Naive thymus-derived CD4-positive, alpha-beta T cell (primary cell): ENCODE data around the gene UBTD2. TPM values are rescaled to one million over a fixed set of nuclear protein-coding genes. Genes with fewer than 3 reads are reported as not detected.
"Not testable (repeated sequence)": the region's sequence is repeated elsewhere in the genome, so short reads cannot be mapped to it uniquely, and the experiment has no call there.

Experiments
- ATAC-seq: fragments of 150-1000 bp; cut with Tn5 transposase; 2 replicates; pipeline ENCODE4 v1.10.0; 2021; ENCODE audit warnings: mild to moderate bottlenecking, moderate library complexity
- CTCF ChIA-PET: fragments of 350-600 bp; sonication (Branson Sonifier 250); formaldehyde crosslinking; loops from one replicate; lab custom pipeline; 2021; ENCODE audit warnings: antibody characterized with exemption; lab: Charles Lee
- POLR2A ChIA-PET: fragments of 350-600 bp; sonication (Branson Sonifier 250); formaldehyde crosslinking; loops from one replicate; lab custom pipeline; 2021; ENCODE audit warnings: antibody characterized with exemption, inconsistent platforms; lab: Charles Lee
- DNase-seq, 9 donors: peaks; one replicate each; pipeline versions ENCODE4 v3.0.0 to v3.0.0-alpha.2; 2020 to 2022; ENCODE audit warnings: mixed read lengths in 1 of 9
- H3K27ac ChIP-seq: one replicate; pipeline ENCODE4 v1.7.0; 2013; ENCODE audit warnings: mild to moderate bottlenecking, low read depth, low read length, moderate library complexity
- H3K27me3 ChIP-seq, 2 donors: one replicate each; pipeline ENCODE4 v1.7.0; 2013; ENCODE audit warnings: low read length in 2 of 2, mild to moderate bottlenecking in 2 of 2, moderate library complexity in 2 of 2; ENCODE audit not compliant: control insufficient read depth in 2 of 2, insufficient read depth in 2 of 2
- H3K36me3 ChIP-seq, 3 experiments: 1 replicate in 2 of 3; 2 replicates in 1 of 3; pipeline ENCODE4 v1.7.0; 2013; ENCODE audit warnings: low read length in 3 of 3, mild to moderate bottlenecking in 3 of 3, moderate library complexity in 1 of 3; ENCODE audit not compliant: insufficient read depth in 3 of 3, control insufficient read depth in 2 of 3
- H3K4me1 ChIP-seq, 2 donors: one replicate each; pipeline ENCODE4 v1.7.0; 2013; ENCODE audit warnings: low read length in 2 of 2, mild to moderate bottlenecking in 2 of 2, moderate library complexity in 1 of 2; ENCODE audit not compliant: control insufficient read depth in 2 of 2, insufficient read depth in 2 of 2
- H3K4me3 ChIP-seq: 2 replicates; pipeline ENCODE4 v1.7.0; 2013; ENCODE audit warnings: mild to moderate bottlenecking, low read length
- H3K9me3 ChIP-seq, 3 experiments: 1 replicate in 2 of 3; 2 replicates in 1 of 3; pipeline ENCODE4 v1.7.0; 2013; ENCODE audit warnings: low read length in 3 of 3; ENCODE audit not compliant: control insufficient read depth in 2 of 3
- H3K27ac Mint-ChIP-seq, 9 donors: one replicate each; pipeline ENCODE4 v1.8.0; 2020 to 2022; ENCODE audit warnings: mixed read lengths in 9 of 9, mild to moderate bottlenecking in 8 of 9, moderate library complexity in 5 of 9, inconsistent platforms in 2 of 9
- H3K27me3 Mint-ChIP-seq, 5 donors: one replicate each; pipeline ENCODE4 v1.8.0; 2021 to 2022; ENCODE audit warnings: mixed read lengths in 5 of 5, mild to moderate bottlenecking in 1 of 5
- H3K36me3 Mint-ChIP-seq, 5 donors: one replicate each; pipeline ENCODE4 v1.8.0; 2020 to 2022; ENCODE audit warnings: mixed read lengths in 5 of 5, mild to moderate bottlenecking in 3 of 5, inconsistent platforms in 1 of 5
- H3K4me1 Mint-ChIP-seq, 7 donors: one replicate each; pipeline ENCODE4 v1.8.0; 2020 to 2022; ENCODE audit warnings: mixed read lengths in 7 of 7, mild to moderate bottlenecking in 3 of 7, inconsistent platforms in 1 of 7
- H3K4me3 Mint-ChIP-seq, 10 donors: one replicate each; pipeline ENCODE4 v1.8.0; 2020 to 2022; ENCODE audit warnings: mild to moderate bottlenecking in 10 of 10, mixed read lengths in 10 of 10, moderate library complexity in 6 of 10, inconsistent platforms in 2 of 10
- H3K9me3 Mint-ChIP-seq, 11 donors: one replicate each; pipeline ENCODE4 v1.8.0; 2020 to 2022; ENCODE audit warnings: mixed read lengths in 11 of 11, mild to moderate bottlenecking in 4 of 11, inconsistent platforms in 1 of 11, moderate library complexity in 1 of 11
- intact Hi-C, 2 donors: fragments of 100-400 bp; cut with micrococcal nuclease; formaldehyde crosslinking; loops; one replicate each; pipeline ENCODE4 v1.15.1; 2023
- polyA plus RNA-seq, 2 donors: library from polyadenylated mRNA; unstranded; fragments of 300-500 nt; fragmentation: Illumina TruSeq; gene quantifications; one replicate each; pipeline ENCODE4 v1.2.3, GENCODE V29; 2021
- total RNA-seq, 6 experiments: library from RNA in 5 of 6; stranded (reverse) in 5 of 6; gene quantifications; 1 replicate in 5 of 6; 2 replicates in 1 of 6; pipeline ENCODE4 v1.2.3 and lab custom pipeline; 2021 to 2026

UBTD2 gene
- total and polyA plus RNA-seq, 7 experiments from 2014 or later, result 2.3 to 8.3 (median 4.0) TPM

DNA sequence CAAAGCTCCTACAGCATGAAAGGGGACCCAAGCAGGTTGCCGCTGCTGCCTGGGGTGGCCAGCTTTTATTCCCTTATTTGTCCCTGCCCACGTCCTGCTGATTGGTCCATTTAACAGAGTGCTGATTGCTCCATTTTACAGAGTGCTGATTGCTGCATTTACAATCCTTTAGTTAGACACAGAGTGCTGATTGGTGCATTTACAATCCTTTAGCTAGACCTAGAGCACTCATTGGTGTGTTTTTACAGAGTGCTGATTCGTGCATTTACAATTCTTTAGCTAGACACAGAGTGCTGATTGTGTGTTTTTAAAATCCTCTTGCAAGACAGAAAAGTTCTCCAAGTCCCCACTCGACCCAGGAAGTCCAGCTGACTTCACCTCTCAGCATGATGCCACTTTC, 85.8 kb downstream of the UBTD2 start:
- H3K27ac Mint-ChIP-seq, H3K27ac ChIP-seq, H3K27me3 ChIP-seq, H3K4me3 Mint-ChIP-seq, H3K9me3 Mint-ChIP-seq, intact Hi-C loops, H3K36me3 ChIP-seq, ATAC-seq, H3K4me1 Mint-ChIP-seq, H3K4me1 ChIP-seq, DNase-seq, H3K36me3 Mint-ChIP-seq, H3K9me3 ChIP-seq, H3K4me3 ChIP-seq, POLR2A ChIA-PET: not testable (repeated sequence)
- H3K27me3 Mint-ChIP-seq, result peaks cover 0 to 24% (median 5%) of the 10 kb centered on the region in 5 donors
- CTCF ChIA-PET, result interaction anchor here (0.7 kb wide), 1 partner anchor 13 kb away, joined by 4 read pairs; no protein-coding TSS in a partner anchor

GRCh38 chr5:172194985-172195774, 88.4 kb downstream of the UBTD2 start:
- Histone ChIP-seq H3K27ac (no peak overlapping the region), H3K4me3 (no peak overlapping the region), H3K36me3 (no peaks in the 10 kb centered on the region), H3K9me3 (no peaks in the 10 kb centered on the region), H3K4me1 (no peaks in the 10 kb centered on the region), H3K27me3 (no peaks in the 10 kb centered on the region)
- H3K27me3 Mint-ChIP-seq, result peaks cover 0 to 22% (median 5%) of the 10 kb centered on the region in 5 donors
- no peak for ATAC-seq
- ChIA-PET CTCF (interaction anchor here (0.6 to 0.7 kb wide), 2 partner anchors 24 to 189 kb away, joined by 6 to 8 read pairs; no protein-coding TSS in a partner anchor), POLR2A (interaction anchor here (0.7 to 1.1 kb wide), 2 partner anchors 11 to 21 kb away, joined by 4 read pairs; no protein-coding TSS in a partner anchor)
- H3K4me1 Mint-ChIP-seq, result peaks cover 0 to 4% (median 0%) of the 10 kb centered on the region in 7 donors
- H3K36me3 Mint-ChIP-seq, result no peaks in the 10 kb centered on the region
- no peak for DNase-seq
- peaks cover 0 to 2% (median 0%) of the 10 kb centered on the region in 11 donors for H3K9me3 Mint-ChIP-seq
- no peak overlapping the region for H3K4me3 Mint-ChIP-seq
- no peak overlapping the region for H3K27ac Mint-ChIP-seq
- intact Hi-C loops, result no loop called here

GRCh38 chr5:172193872-172194271, 89.7 kb downstream of the UBTD2 start, which contains the start of gene EFCAB9:
EFCAB9 (plus strand) TSS chr5:172194172; CDS start chr5:172194173, 1 bp downstream.
- CTCF ChIA-PET, result interaction anchor here (0.8 kb wide), 1 partner anchor 88 kb away, joined by 3 read pairs; no protein-coding TSS in a partner anchor
- H3K9me3 ChIP-seq, result no peaks in the 10 kb centered on the region
- no peak within 1 kb of the TSS for H3K27ac ChIP-seq
- no peak within 1 kb of the TSS for H3K4me3 ChIP-seq
- H3K4me1 Mint-ChIP-seq, result peaks cover 0 to 9% (median 0%) of the 10 kb centered on the region in 7 donors
- no peaks in the 10 kb centered on the region for H3K36me3 ChIP-seq
- peaks cover 0 to 5% (median 0%) of the 10 kb centered on the region in 11 donors for H3K9me3 Mint-ChIP-seq
- intact Hi-C loops, result no loop called here
- no peaks in the 10 kb centered on the region for H3K27me3 ChIP-seq
- no peaks in the 10 kb centered on the region for H3K36me3 Mint-ChIP-seq
- H3K27ac Mint-ChIP-seq, result no peak within 1 kb of the TSS
- H3K27me3 Mint-ChIP-seq, result peaks cover 0 to 25% (median 1%) of the 10 kb centered on the region in 5 donors
- no peak for ATAC-seq
- DNase-seq, result no peak
- H3K4me3 Mint-ChIP-seq, result no peak within 1 kb of the TSS
- POLR2A ChIA-PET, result interaction anchor here (0.7 kb wide), 1 partner anchor 127 kb away, joined by 3 read pairs; no protein-coding TSS in a partner anchor
- no peaks in the 10 kb centered on the region for H3K4me1 ChIP-seq

- Histone ChIP-seq H3K4me1 (no peaks in the 10 kb centered on the region), H3K27ac (no peak overlapping the region), H3K4me3 (no peak overlapping the region), H3K27me3 (no peaks in the 10 kb centered on the region), H3K9me3 (no peaks in the 10 kb centered on the region), H3K36me3 (peaks cover 0 to 9% (median 0%) of the 10 kb centered on the region in 3 experiments)
- intact Hi-C loops, result loop anchor here (2.0 to 10.0 kb wide), 10 partner anchors 39 to 1857 kb away; partner anchors contain the start of genes BNIP1 (in 1 of the 2), CPEB4 (in 1 of the 2), FBXW11 (in 1 of the 2) and NPM1 (in 1 of the 2)
- H3K27me3 Mint-ChIP-seq, result peaks cover 0 to 11% (median 0%) of the 10 kb centered on the region in 5 donors
- H3K27ac Mint-ChIP-seq, result peak overlapping the region in 1 of 9 donors; percentile 40
- ChIA-PET CTCF (interaction anchor here (0.5 to 5.9 kb wide), 12 partner anchors 15 to 278 kb away, joined by 3 to 113 read pairs (median 4); no protein-coding TSS in a partner anchor), POLR2A (interaction anchor here (0.6 to 9.8 kb wide), 6 partner anchors 10 to 183 kb away, joined by 3 to 562 read pairs (median 30); partner anchors contain the start of gene FBXW11)
- DNase-seq, result no peak
- ATAC-seq, result no peak
- no peak overlapping the region for H3K4me3 Mint-ChIP-seq
- H3K9me3 Mint-ChIP-seq, result peaks cover 0 to 2% (median 0%) of the 10 kb centered on the region in 11 donors
- H3K36me3 Mint-ChIP-seq, result peaks cover 0 to 24% (median 3%) of the 10 kb centered on the region in 5 donors
- H3K4me1 Mint-ChIP-seq, result peaks cover 4 to 20% (median 11%) of the 10 kb centered on the region in 7 donors
Measured at GRCh38 chr5:172189693-172190296, 93.8 kb downstream of the UBTD2 start.

- Mint-ChIP-seq H3K9me3 (peaks cover 0 to 2% (median 0%) of the 10 kb centered on the region in 11 donors), H3K27ac (peak overlapping the region in 2 of 9 donors; percentile 84 to 95), H3K27me3 (peaks cover 0 to 11% (median 0%) of the 10 kb centered on the region in 5 donors), H3K4me1 (peaks cover 8 to 26% (median 18%) of the 10 kb centered on the region in 7 donors), H3K36me3 (peaks cover 0 to 30% (median 3%) of the 10 kb centered on the region in 5 donors), H3K4me3 (peak overlapping the region in 9 of 10 donors; percentile 80 to 99 (median 84))
- Histone ChIP-seq H3K36me3 (peaks cover 0 to 9% (median 0%) of the 10 kb centered on the region in 3 experiments), H3K4me1 (peaks cover 5 to 7% of the 10 kb centered on the region in 2 donors), H3K4me3 (no peak overlapping the region), H3K27me3 (no peaks in the 10 kb centered on the region), H3K27ac (no peak overlapping the region), H3K9me3 (no peaks in the 10 kb centered on the region)
- CTCF ChIA-PET, result interaction anchor here (0.5 to 5.9 kb wide), 30 partner anchors 11 to 599 kb away, joined by 3 to 113 read pairs (median 4); partner anchors contain the start of gene FBXW11
- peak in 1 of 9 donors; percentile 8 for DNase-seq
- POLR2A ChIA-PET, result interaction anchor here (0.7 to 9.8 kb wide), 12 partner anchors 9 to 184 kb away, joined by 3 to 562 read pairs (median 9); partner anchors contain the start of gene FBXW11
- no peak for ATAC-seq
- intact Hi-C loops, result loop anchor here (1.0 to 10.0 kb wide), 20 partner anchors 14 to 1857 kb away; partner anchors contain the start of genes FBXW11 (in 2 of the 2), NPM1 (in 2 of the 2), UBTD2 (in 2 of the 2) and BNIP1 (in 1 of the 2)
Measured at GRCh38 chr5:172188893-172189692, 94.5 kb downstream of the UBTD2 start.
